Sigmoid colon (tissue), 7 donors: ENCODE measurements around the gene NAP1L1. TPM values are rescaled to one million over a fixed set of nuclear protein-coding genes. Genes with fewer than 3 reads are reported as not detected.

Experiments
- DNase-seq: peaks from one replicate; pipeline ENCODE4 v3.0.0-alpha.2; 2019
- H3K27ac ChIP-seq, 4 donors: fragments of 200-600 bp; sonication (generic); one replicate each; pipeline ENCODE4 v1.5.1; 2016 to 2019; ENCODE audit warnings: mild to moderate bottlenecking in 1 of 4
- H3K27me3 ChIP-seq, 3 donors: fragments of 200-600 bp; sonication (generic); one replicate each; pipeline ENCODE4 v1.5.1; 2019; ENCODE audit warnings: mild to moderate bottlenecking in 1 of 3
- H3K36me3 ChIP-seq, 4 donors: fragments of 200-600 bp; sonication (generic); one replicate each; pipeline ENCODE4 v1.5.1; 2016 to 2019
- H3K4me1 ChIP-seq, 4 donors: fragments of 200-600 bp; sonication (generic); one replicate each; pipeline ENCODE4 v1.5.1; 2017 to 2019
- H3K4me3 ChIP-seq, 4 donors: fragments of 200-600 bp; sonication (generic); one replicate each; pipeline ENCODE4 v1.5.1; 2017 to 2019; ENCODE audit warnings: mild to moderate bottlenecking in 2 of 4, moderate library complexity in 1 of 4
- H3K9me3 ChIP-seq, 4 donors: fragments of 200-600 bp in 3 of 4; sonication (generic) in 3 of 4; one replicate each; pipeline versions ENCODE4 v1.5.1 to v1.6.1; 2013 to 2019
- EP300 ChIP-seq, 4 donors: sonication (generic); formaldehyde crosslinking; IDR thresholded peaks; one replicate each; pipeline ENCODE4 v1.6.1; 2017; ENCODE audit warnings: antibody characterized with exemption in 4 of 4
- POLR2A ChIP-seq, 2 donors: fragments of 450-650 bp; IDR thresholded peaks; one replicate each; pipeline ENCODE4 v1.6.1; 2016; ENCODE audit warnings: antibody characterized with exemption in 2 of 2, mild to moderate bottlenecking in 2 of 2, moderate library complexity in 2 of 2
- POLR2AphosphoS5 ChIP-seq, 4 donors: sonication (generic); formaldehyde crosslinking; IDR thresholded peaks; one replicate each; pipeline ENCODE4 v1.6.1; 2017; ENCODE audit warnings: antibody characterized with exemption in 4 of 4
- WGBS, 2 donors: extraction: QIAGEN DNeasy Blood & Tissue Kit; methylation state at CpG; one replicate each; pipeline ENCODE4 v1.1.7; 2013; 5-methylcytosine and 5-hydroxymethylcytosine counted together
- intact Hi-C: fragments of 100-400 bp; cut with DNase I; formaldehyde crosslinking; loops from one replicate; pipeline ENCODE4 v1.15.1; 2023
- polyA plus RNA-seq, 3 donors: library from polyadenylated mRNA; stranded (reverse); fragments of 200-250 nt; gene quantifications; one replicate each; pipeline ENCODE4 v1.2.3, GENCODE V29; 2013
- total RNA-seq, 4 donors: library from RNA; depleted of rRNA; stranded (reverse); fragments of >200 nt; gene quantifications; one replicate each; pipeline ENCODE4 v1.1.0, GENCODE V29; 2016
- TF ChIP-seq, protein P1 (sequence below), 4 experiments: fragments of 450-650 bp in 3 of 4; fragments of 200-600 bp in 1 of 4; IDR thresholded peaks; one replicate each; pipeline ENCODE4 v1.5.1; 2016 to 2019; ENCODE audit warnings: antibody characterized with exemption in 4 of 4, mild to moderate bottlenecking in 3 of 4, moderate library complexity in 2 of 4
- donor health status: healthy with polysubstance abuse.
- donor health status: Bipolar disorder and iron deficiency.
- donor health status: healthy.

Gene NAP1L1
- total and polyA plus RNA-seq, 7 donors, result 103 to 424 (median 321) TPM

DNA sequence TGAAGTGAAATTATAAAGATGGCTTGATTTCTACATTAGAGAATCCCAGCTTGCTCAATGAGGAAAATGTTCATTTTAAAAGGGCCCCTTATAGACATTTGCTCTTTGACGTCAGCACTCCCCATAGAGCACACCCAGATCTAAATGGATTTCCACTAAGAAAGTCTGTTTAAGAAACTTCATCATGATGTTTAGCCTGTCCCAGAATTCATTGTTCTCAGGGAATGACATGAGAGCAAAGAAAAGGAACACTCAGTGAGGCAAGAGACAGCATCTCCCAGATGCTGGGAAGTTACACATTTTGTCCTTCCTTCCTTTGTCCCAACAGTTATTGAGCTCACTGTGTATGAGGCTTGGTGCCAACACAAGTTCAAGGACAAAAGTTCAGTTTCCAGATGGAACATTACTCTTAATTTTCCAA, 57.8 kb downstream of the NAP1L1 start:
- Histone ChIP-seq H3K9me3 (no peaks in the 10 kb centered on the region), H3K27me3 (peaks cover 0 to 50% (median 0%) of the 10 kb centered on the region in 3 donors), H3K4me1 (peaks cover 0 to 16% (median 10%) of the 10 kb centered on the region in 4 donors), H3K27ac (no peak overlapping the region), H3K4me3 (no peak overlapping the region), H3K36me3 (no peaks in the 10 kb centered on the region)
- 69 to 80% methylated on average over 1 of the region's 1 CpG for WGBS, 2 donors
- DNase-seq, result no peak
- intact Hi-C loops, result loop anchor here (5.0 kb wide), 1 partner anchor 304 kb away; no protein-coding TSS in a partner anchor
- TF ChIP-seq, protein P1, sequence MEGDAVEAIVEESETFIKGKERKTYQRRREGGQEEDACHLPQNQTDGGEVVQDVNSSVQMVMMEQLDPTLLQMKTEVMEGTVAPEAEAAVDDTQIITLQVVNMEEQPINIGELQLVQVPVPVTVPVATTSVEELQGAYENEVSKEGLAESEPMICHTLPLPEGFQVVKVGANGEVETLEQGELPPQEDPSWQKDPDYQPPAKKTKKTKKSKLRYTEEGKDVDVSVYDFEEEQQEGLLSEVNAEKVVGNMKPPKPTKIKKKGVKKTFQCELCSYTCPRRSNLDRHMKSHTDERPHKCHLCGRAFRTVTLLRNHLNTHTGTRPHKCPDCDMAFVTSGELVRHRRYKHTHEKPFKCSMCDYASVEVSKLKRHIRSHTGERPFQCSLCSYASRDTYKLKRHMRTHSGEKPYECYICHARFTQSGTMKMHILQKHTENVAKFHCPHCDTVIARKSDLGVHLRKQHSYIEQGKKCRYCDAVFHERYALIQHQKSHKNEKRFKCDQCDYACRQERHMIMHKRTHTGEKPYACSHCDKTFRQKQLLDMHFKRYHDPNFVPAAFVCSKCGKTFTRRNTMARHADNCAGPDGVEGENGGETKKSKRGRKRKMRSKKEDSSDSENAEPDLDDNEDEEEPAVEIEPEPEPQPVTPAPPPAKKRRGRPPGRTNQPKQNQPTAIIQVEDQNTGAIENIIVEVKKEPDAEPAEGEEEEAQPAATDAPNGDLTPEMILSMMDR (IDR thresholded peaks at IDR 0.05), result no peak
- TF ChIP-seq EP300 (IDR thresholded peaks at IDR 0.05), result peak in 1 of 4 donors; percentile 49
- peak in 3 of 4 donors; percentile 8 to 45 (median 9) for TF ChIP-seq POLR2AphosphoS5 (IDR thresholded peaks at IDR 0.05)

DNA sequence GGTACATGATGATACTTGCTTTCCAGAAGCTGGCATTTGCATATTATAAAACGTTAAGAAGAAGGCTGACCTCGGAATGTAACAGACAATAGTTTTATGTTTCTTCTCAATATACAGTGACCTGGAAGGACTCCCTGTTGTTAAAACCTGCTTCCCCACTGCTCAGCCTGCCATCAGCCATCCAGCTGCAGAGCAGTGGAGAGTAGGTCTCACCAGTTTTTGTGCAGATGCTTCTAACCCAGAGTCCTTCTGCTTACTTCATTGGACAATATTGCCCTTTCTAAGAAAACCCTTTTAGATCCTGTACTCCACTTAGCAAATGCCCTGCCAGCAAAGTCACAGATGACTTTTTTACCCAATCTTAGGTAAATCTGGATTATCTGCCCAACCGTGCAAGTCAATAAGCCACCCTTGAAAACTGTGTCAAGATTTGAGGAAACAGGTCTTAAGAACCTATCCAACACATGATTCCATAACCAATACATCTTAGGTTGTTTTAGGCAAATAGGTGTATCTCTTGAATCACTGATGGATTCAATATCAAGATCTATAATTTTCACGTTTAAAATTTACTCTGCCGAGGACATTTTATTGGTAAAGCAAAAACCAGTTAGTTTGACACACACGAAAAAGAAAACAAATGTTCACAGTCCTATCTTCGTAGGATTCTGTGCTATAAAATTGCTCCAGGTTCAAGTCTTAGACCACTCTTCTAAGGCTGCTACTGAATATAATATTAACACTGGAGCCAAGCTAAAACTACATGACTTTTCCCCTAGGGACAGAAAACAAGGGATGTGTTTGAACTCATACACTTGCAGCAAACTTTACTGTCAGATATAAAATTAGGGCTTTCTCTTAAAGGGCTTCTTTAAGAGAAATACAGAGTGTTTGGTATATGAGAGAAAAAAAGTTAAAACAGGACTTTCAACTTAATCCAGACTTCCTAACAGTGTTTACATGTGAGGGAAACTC, 58.6 kb downstream of the NAP1L1 start:
- Histone ChIP-seq H3K9me3 (no peaks in the 10 kb centered on the region), H3K27ac (peak overlapping the region in 1 of 4 donors; percentile 20), H3K27me3 (peaks cover 0 to 50% (median 0%) of the 10 kb centered on the region in 3 donors), H3K4me3 (no peak overlapping the region), H3K4me1 (peaks cover 0 to 12% (median 9%) of the 10 kb centered on the region in 4 donors), H3K36me3 (no peaks in the 10 kb centered on the region)
- WGBS, 2 donors, result 48 to 83% methylated on average over 7 of the region's 7 CpGs
- TF ChIP-seq, protein P1 (IDR thresholded peaks at IDR 0.05), result no peak
- no peak for TF ChIP-seq POLR2A (IDR thresholded peaks at IDR 0.05)
- no peak for TF ChIP-seq POLR2AphosphoS5 (IDR thresholded peaks at IDR 0.05)
- no peak for TF ChIP-seq EP300 (IDR thresholded peaks at IDR 0.05)
- DNase-seq, result no peak
- intact Hi-C loops, result loop anchor here (5.0 kb wide), 1 partner anchor 304 kb away; no protein-coding TSS in a partner anchor

DNA sequence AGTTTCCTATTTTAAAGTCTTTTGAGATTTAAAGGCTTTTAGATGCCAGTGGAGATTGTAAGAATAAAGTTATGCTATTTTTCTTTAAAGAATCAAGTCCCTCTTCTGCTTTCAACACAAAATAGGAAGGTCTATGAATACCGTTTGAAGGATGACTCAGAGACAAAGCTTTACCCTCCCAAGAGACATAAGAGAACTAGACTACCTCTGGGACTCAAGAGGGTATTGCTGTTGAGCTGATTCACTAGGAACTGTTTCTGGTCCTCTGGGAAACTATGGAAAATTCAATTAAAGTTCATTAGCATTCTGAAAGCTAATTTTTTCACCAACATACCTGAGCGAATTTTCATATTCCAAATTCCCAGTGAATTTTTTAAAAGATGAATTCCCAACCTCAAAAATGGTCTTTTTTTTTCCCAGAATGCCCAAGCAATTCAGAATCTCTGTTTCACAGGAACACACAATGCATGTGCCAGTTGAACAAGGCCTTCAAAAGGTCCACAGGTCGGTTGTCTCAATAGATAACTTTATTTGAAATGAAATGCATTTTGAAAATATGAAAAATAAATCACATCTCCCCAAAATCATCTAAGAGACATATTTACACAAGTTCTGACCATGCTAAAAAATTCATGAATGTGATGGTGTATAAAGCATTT, 59.4 kb downstream of the NAP1L1 start:
- intact Hi-C loops, result loop anchor here (5.0 kb wide), 1 partner anchor 303 kb away; no protein-coding TSS in a partner anchor

DNA sequence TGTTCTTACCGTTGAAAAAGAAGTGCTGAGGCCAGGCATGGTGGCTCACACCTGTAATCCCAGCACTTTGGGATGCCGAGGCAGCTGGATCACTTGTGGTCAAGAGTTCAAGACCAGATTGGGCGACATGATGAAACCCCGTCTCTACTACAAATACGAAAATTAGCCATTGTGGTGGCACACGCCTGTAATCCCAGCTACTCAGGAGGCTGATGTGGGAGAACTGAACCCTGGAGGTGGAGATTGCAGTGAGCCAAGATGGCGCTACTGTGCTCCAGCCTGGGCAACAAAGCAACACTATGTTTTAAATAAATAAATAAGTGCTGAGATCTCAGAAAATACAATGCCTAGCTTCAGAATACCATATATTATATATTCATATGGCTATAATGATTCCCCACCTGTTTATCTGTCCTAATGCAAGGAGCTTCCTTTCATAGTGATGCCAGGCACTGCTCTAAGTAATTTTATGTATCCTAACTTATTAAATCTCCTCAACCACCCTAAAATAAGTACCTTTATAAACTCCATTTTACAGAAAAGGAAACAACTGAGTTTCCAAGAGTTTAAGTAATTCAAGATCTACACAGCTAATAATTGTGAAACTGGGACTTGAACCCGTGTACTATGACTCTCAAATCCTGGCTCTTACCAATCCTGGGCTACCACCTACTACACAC, 60.2 kb downstream of the NAP1L1 start:
- peaks cover 0 to 39% (median 0%) of the 10 kb centered on the region in 3 donors for H3K27me3 ChIP-seq
- H3K36me3 ChIP-seq, result no peaks in the 10 kb centered on the region
- intact Hi-C loops, result no loop called here
- TF ChIP-seq POLR2AphosphoS5 (IDR thresholded peaks at IDR 0.05) (no peak), EP300 (IDR thresholded peaks at IDR 0.05) (no peak), POLR2A (IDR thresholded peaks at IDR 0.05) (no peak)
- TF ChIP-seq, protein P1 (IDR thresholded peaks at IDR 0.05), result no peak
- H3K4me1 ChIP-seq, result peaks cover 0 to 7% (median 0%) of the 10 kb centered on the region in 4 donors
- WGBS, 2 donors, result 89 to 92% methylated on average over 8 of the region's 8 CpGs
- H3K4me3 ChIP-seq, result no peak overlapping the region
- no peak for DNase-seq
- no peak overlapping the region for H3K27ac ChIP-seq
- no peaks in the 10 kb centered on the region for H3K9me3 ChIP-seq

More for the DNA sequence above, 59.4 kb downstream of the NAP1L1 start:
- H3K36me3 ChIP-seq, result no peaks in the 10 kb centered on the region
- TF ChIP-seq EP300 (IDR thresholded peaks at IDR 0.05) (no peak), POLR2A (IDR thresholded peaks at IDR 0.05) (no peak), POLR2AphosphoS5 (IDR thresholded peaks at IDR 0.05) (no peak)
- TF ChIP-seq, protein P1 (IDR thresholded peaks at IDR 0.05), result no peak
- peaks cover 0 to 11% (median 2%) of the 10 kb centered on the region in 4 donors for H3K4me1 ChIP-seq
- no peak for DNase-seq
- H3K9me3 ChIP-seq, result no peaks in the 10 kb centered on the region
- 71 to 72% methylated on average over 3 of the region's 3 CpGs for WGBS, 2 donors
- H3K27me3 ChIP-seq, result peaks cover 0 to 46% (median 0%) of the 10 kb centered on the region in 3 donors
- H3K4me3 ChIP-seq, result no peak overlapping the region
- H3K27ac ChIP-seq, result no peak overlapping the region
